ENCODE measurements around the gene UNC13C.

GRCh38 chr15:54640873-54641272, 662.6 kb downstream of the UNC13C start:
- TF ChIP-seq YY2 (tag by site-specific recombination; IDR thresholded peaks at IDR 0.05): no peak
- TF ChIP-seq ZBTB44 (tag by site-specific recombination; IDR thresholded peaks at IDR 0.05): no peak
- no peak for TF ChIP-seq CTCF (tag by site-specific recombination; IDR thresholded peaks at IDR 0.05)
- TF ChIP-seq ZBTB6 (tag by site-specific recombination; IDR thresholded peaks at IDR 0.05): no peak

All from HEK293 (cell line).